HepG2 (cell line): ENCODE measurements around the gene COG5. TPM values are rescaled to one million over a fixed set of nuclear protein-coding genes. Genes with fewer than 3 reads are reported as not detected.

Experiments
- CEBPG ChIP-seq: IDR thresholded peaks from 2 replicates; pipeline ENCODE4 v1.6.1; 2016
- ERF ChIP-seq: IDR thresholded peaks from 2 replicates; pipeline ENCODE4 v1.6.1; 2018; ENCODE audit warnings: missing biosample characterization, missing genetic modification reagents
- HDAC2 ChIP-seq: sonication (generic); formaldehyde crosslinking; IDR thresholded peaks from 2 replicates; pipeline ENCODE4 v1.4.0; 2020; ENCODE audit warnings: missing genetic modification reagents
- HOXA3 ChIP-seq: sonication (generic); formaldehyde crosslinking; IDR thresholded peaks from 2 replicates; pipeline ENCODE4 v1.5.0; 2020; ENCODE audit warnings: missing genetic modification reagents
- MBD4 ChIP-seq: IDR thresholded peaks from 2 replicates; pipeline ENCODE4 v1.6.1; 2012; ENCODE audit warnings: low read length, inconsistent platforms, borderline replicate concordance
- MED13 ChIP-seq: sonication (generic); formaldehyde crosslinking; IDR thresholded peaks from 2 replicates; pipeline ENCODE4 v1.5.0; 2020; ENCODE audit warnings: missing genetic modification reagents
- MXI1 ChIP-seq: IDR thresholded peaks from 3 replicates; pipeline ENCODE4 v1.6.1; 2012; ENCODE audit warnings: low read depth, low read length, inconsistent platforms, borderline replicate concordance
- MYC ChIP-seq: sonication (generic); formaldehyde crosslinking; IDR thresholded peaks from 2 replicates; pipeline ENCODE4 v1.9.0; 2021; ENCODE audit warnings: missing genetic modification reagents, borderline replicate concordance
- NFYB ChIP-seq: sonication (generic); formaldehyde crosslinking; IDR thresholded peaks from 2 replicates; pipeline ENCODE4 v1.4.0; 2020; ENCODE audit warnings: missing genetic modification reagents
- PAWR ChIP-seq: sonication (generic); formaldehyde crosslinking; IDR thresholded peaks from 2 replicates; pipeline ENCODE4 v1.4.0; 2020; ENCODE audit warnings: missing genetic modification reagents, mild to moderate bottlenecking, borderline replicate concordance
- PRMT3 ChIP-seq: sonication (generic); formaldehyde crosslinking; IDR thresholded peaks from 2 replicates; pipeline ENCODE4 v1.8.1; 2022; ENCODE audit warnings: low read depth, mild to moderate bottlenecking, moderate library complexity, missing genetic modification reagents, borderline replicate concordance
- SOX13 ChIP-seq, 3 experiments: fragments of 450-650 bp in 1 of 3; sonication (generic) in 1 of 3; formaldehyde crosslinking in 1 of 3; IDR thresholded peaks in 2 of 3; conservative IDR thresholded peaks in 1 of 3; 2 replicates each; pipeline versions ENCODE4 v1.5.0 to v1.6.1; 2016 to 2020; ENCODE audit warnings: antibody characterized with exemption in 1 of 3, mild to moderate bottlenecking in 1 of 3, missing compliant biosample characterization in 1 of 3, missing genetic modification reagents in 1 of 3, moderate library complexity in 1 of 3
- SP4 ChIP-seq: sonication (generic); formaldehyde crosslinking; IDR thresholded peaks from 2 replicates; pipeline ENCODE4 v1.8.1; 2023; ENCODE audit warnings: mild to moderate bottlenecking, missing genetic modification reagents
- ZBTB3 ChIP-seq: sonication (generic); formaldehyde crosslinking; IDR thresholded peaks from 2 replicates; pipeline ENCODE4 v1.4.0; 2020; ENCODE audit warnings: low read depth, mild to moderate bottlenecking, moderate library complexity, missing genetic modification reagents, borderline replicate concordance
- ZNF329 ChIP-seq: sonication (generic); formaldehyde crosslinking; IDR thresholded peaks from 2 replicates; pipeline ENCODE4 v1.9.0; 2021; ENCODE audit warnings: low read depth, mild to moderate bottlenecking, missing genetic modification reagents
- ZNF431 ChIP-seq: sonication (generic); formaldehyde crosslinking; IDR thresholded peaks from 2 replicates; pipeline ENCODE4 v1.9.0; 2022; ENCODE audit warnings: missing genetic modification reagents, low read depth, mild to moderate bottlenecking, borderline replicate concordance
- ZNF550 ChIP-seq: sonication (generic); formaldehyde crosslinking; IDR thresholded peaks from 2 replicates; pipeline ENCODE4 v1.4.0; 2020; ENCODE audit warnings: mild to moderate bottlenecking, missing genetic modification reagents, borderline replicate concordance
- ZNF615 ChIP-seq: sonication (generic); formaldehyde crosslinking; IDR thresholded peaks from 2 replicates; pipeline ENCODE4 v1.5.0; 2020; ENCODE audit warnings: mild to moderate bottlenecking, missing genetic modification reagents, borderline replicate concordance
- ZNF639 ChIP-seq: conservative IDR thresholded peaks from 2 replicates; pipeline ENCODE4 v1.6.1; 2018; ENCODE audit warnings: missing genetic modification reagents
- ZNF652 ChIP-seq: IDR thresholded peaks from 2 replicates; pipeline ENCODE4 v1.6.1; 2016; ENCODE audit warnings: low read depth, borderline replicate concordance
- ZNF746 ChIP-seq: sonication (generic); formaldehyde crosslinking; IDR thresholded peaks from 2 replicates; pipeline ENCODE4 v1.8.0; 2022; ENCODE audit warnings: mild to moderate bottlenecking, missing genetic modification reagents
- ZNF770 ChIP-seq: sonication (generic); formaldehyde crosslinking; IDR thresholded peaks from 2 replicates; pipeline ENCODE4 v1.5.0; 2020; ENCODE audit warnings: mild to moderate bottlenecking, missing genetic modification reagents
- polyA plus RNA-seq, 8 experiments: library from polyadenylated mRNA; depleted of rRNA in 3 of 8; stranded (reverse) in 7 of 8; unstranded in 1 of 8; fragments of >200 nt; fragmentation: Illumina TruSeq in 4 of 8; extraction: Trizol in 4 of 8; gene quantifications; 2 replicates each; pipeline versions ENCODE4 v1.2.1 to v1.2.3, GENCODE V29; 2011 to 2016; ENCODE audit warnings: low read depth in 4 of 8, missing spikeins in 1 of 8, mixed read lengths in 1 of 8; ENCODE audit not compliant: insufficient read depth in 1 of 8
- total RNA-seq, 5 experiments: library from RNA; depleted of rRNA; stranded (reverse); fragments of >200 nt; fragmentation: Illumina TruSeq; extraction: Trizol; gene quantifications; 2 replicates each; pipeline ENCODE4 v1.2.3, GENCODE V29; 2016; ENCODE audit warnings: low read depth in 1 of 5
- TF ChIP-seq, protein P1 (sequence below): sonication (generic); formaldehyde crosslinking; IDR thresholded peaks from 2 replicates; pipeline ENCODE4 v1.4.0; 2020; ENCODE audit warnings: missing genetic modification reagents

Gene COG5
- total and polyA plus RNA-seq, 2 of the 13 experiments (the other 11 are each of a cell fraction or from before 2014, with no cell fraction given) = 20.4 to 31.3 TPM

- TF ChIP-seq MXI1 (peak; percentile 82; the same call in 1 of the 3 replicates), ZNF770 (peak; percentile 75), ZBTB3 (CRISPR knock-in tag) (no peak), ZNF652 (peak; percentile 30; the same call in 1 of the 2 replicates), HOXA3 (CRISPR knock-in tag) (peak; percentile 96), PAWR (CRISPR knock-in tag) (no peak), MBD4 (no peak), ZNF746 (CRISPR knock-in tag) (no peak), CEBPG (CRISPR knock-in tag) (peak; percentile 71), NFYB (peak; percentile 23; the same call in 1 of the 2 replicates), ZNF550 (CRISPR knock-in tag) (no peak), MYC (CRISPR knock-in tag) (peak; percentile 92), PRMT3 (peak; percentile 80; the same call in 1 of the 2 replicates), ZNF639 (CRISPR knock-in tag) (no peak), ZNF615 (CRISPR knock-in tag) (peak; percentile 92; the same call in 1 of the 2 replicates), HDAC2 (peak; percentile 66), MED13 (peak; percentile 67; the same call in 1 of the 2 replicates), ERF (CRISPR knock-in tag) (peak; percentile 87), ZNF329 (CRISPR knock-in tag) (no peak), ZNF431 (no peak), SP4 (CRISPR knock-in tag) (peak; percentile 95), SOX13 (IDR thresholded peaks at IDR 0.05) (no peak), SOX13 (CRISPR knock-in tag; conservative IDR thresholded peaks at IDR 0.05 in 1 of 2, IDR thresholded peaks at IDR 0.05 in 1 of 2) (0 out of 4 replicates have a peak, but pooled peaks of 1 of the 2 experiments have one; percentile 4)
- TF ChIP-seq, protein P1, sequence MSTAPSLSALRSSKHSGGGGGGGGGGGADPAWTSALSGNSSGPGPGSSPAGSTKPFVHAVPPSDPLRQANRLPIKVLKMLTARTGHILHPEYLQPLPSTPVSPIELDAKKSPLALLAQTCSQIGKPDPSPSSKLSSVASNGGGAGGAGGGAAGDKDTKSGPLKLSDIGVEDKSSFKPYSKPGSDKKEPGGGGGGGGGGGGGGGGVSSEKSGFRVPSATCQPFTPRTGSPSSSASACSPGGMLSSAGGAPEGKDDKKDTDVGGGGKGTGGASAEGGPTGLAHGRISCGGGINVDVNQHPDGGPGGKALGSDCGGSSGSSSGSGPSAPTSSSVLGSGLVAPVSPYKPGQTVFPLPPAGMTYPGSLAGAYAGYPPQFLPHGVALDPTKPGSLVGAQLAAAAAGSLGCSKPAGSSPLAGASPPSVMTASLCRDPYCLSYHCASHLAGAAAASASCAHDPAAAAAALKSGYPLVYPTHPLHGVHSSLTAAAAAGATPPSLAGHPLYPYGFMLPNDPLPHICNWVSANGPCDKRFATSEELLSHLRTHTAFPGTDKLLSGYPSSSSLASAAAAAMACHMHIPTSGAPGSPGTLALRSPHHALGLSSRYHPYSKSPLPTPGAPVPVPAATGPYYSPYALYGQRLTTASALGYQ (CRISPR knock-in tag) = peak; percentile 74; the same call in 1 of the 2 replicates
Observed at GRCh38 chr7:107563775-107564552, at the start of gene COG5, which contains the start of gene DUS4L (continued).
